Mesothelial cell of epicardium (in vitro differentiated cells): ENCODE measurements around the gene ARMC6. TPM values are rescaled to one million over a fixed set of nuclear protein-coding genes. Genes with fewer than 3 reads are reported as not detected.

ENCODE experiments used
- DNase-seq, 2 experiments: peaks; one replicate each; pipeline ENCODE4 v3.0.0; 2021; ENCODE audit warnings: low spot score in 2 of 2; ENCODE audit not compliant: unreplicated experiment in 2 of 2
- H3K27ac Mint-ChIP-seq: 2 replicates; pipeline ENCODE4 v1.8.0; 2021; ENCODE audit warnings: mixed read lengths
- H3K27me3 Mint-ChIP-seq: 2 replicates; pipeline ENCODE4 v1.8.0; 2021; ENCODE audit warnings: low read depth, mixed read lengths
- H3K36me3 Mint-ChIP-seq: 2 replicates; pipeline ENCODE4 v1.8.0; 2021; ENCODE audit warnings: mixed read lengths
- H3K4me1 Mint-ChIP-seq: 2 replicates; pipeline ENCODE4 v1.8.0; 2021; ENCODE audit warnings: mixed read lengths
- H3K4me3 Mint-ChIP-seq: 2 replicates; pipeline ENCODE4 v1.8.0; 2021; ENCODE audit warnings: mild to moderate bottlenecking, moderate library complexity, mixed read lengths
- H3K9me3 Mint-ChIP-seq: 2 replicates; pipeline ENCODE4 v1.8.0; 2021; ENCODE audit warnings: mixed read lengths
- CTCF ChIP-seq: fragments of 200-600 bp; sonication (generic); IDR thresholded peaks from one replicate; pipeline ENCODE4 v1.5.0; 2021; ENCODE audit warnings: antibody characterized with exemption; ENCODE audit not compliant: unreplicated experiment
- total RNA-seq: library from RNA; stranded (reverse); gene quantifications from 3 replicates; pipeline ENCODE4 v1.2.1, GENCODE V29; 2021

The ARMC6 gene
- total RNA-seq, 1 donor from 2014 or later = 25.8 TPM

- peaks cover 16% of the 10 kb centered on the region for H3K4me1 Mint-ChIP-seq
- H3K27ac Mint-ChIP-seq = peak overlapping the region; percentile 35
- H3K9me3 Mint-ChIP-seq = no peaks in the 10 kb centered on the region
- H3K27me3 Mint-ChIP-seq = no peaks in the 10 kb centered on the region
- no peak for DNase-seq
- TF ChIP-seq CTCF = no peak
- H3K4me3 Mint-ChIP-seq = peak overlapping the region; percentile 64
- H3K36me3 Mint-ChIP-seq = no peaks in the 10 kb centered on the region
These were observed 31.7 kb downstream of the ARMC6 start for GRCh38 chr19:19064811-19065745.

GRCh38 chr19:19067276-19068072 lies 34.1 kb downstream of the ARMC6 start:
- no peak overlapping the region for H3K4me3 Mint-ChIP-seq
- peaks cover 2% of the 10 kb centered on the region for H3K36me3 Mint-ChIP-seq
- H3K9me3 Mint-ChIP-seq = no peaks in the 10 kb centered on the region
- no peak for DNase-seq
- peaks cover 16% of the 10 kb centered on the region for H3K4me1 Mint-ChIP-seq
- H3K27ac Mint-ChIP-seq = no peak overlapping the region
- TF ChIP-seq CTCF = no peak
- H3K27me3 Mint-ChIP-seq = no peaks in the 10 kb centered on the region

- no peak for TF ChIP-seq CTCF
- peaks cover 12% of the 10 kb centered on the region for H3K4me1 Mint-ChIP-seq
- H3K27ac Mint-ChIP-seq = no peak overlapping the region
- no peaks in the 10 kb centered on the region for H3K27me3 Mint-ChIP-seq
- no peaks in the 10 kb centered on the region for H3K9me3 Mint-ChIP-seq
- H3K36me3 Mint-ChIP-seq = peaks cover 4% of the 10 kb centered on the region
- DNase-seq = no peak
- no peak overlapping the region for H3K4me3 Mint-ChIP-seq
These were observed 35.6 kb downstream of the ARMC6 start for GRCh38 chr19:19068659-19069654.

GRCh38 chr19:19071897-19072296 lies 38.5 kb downstream of the ARMC6 start:
- Mint-ChIP-seq H3K4me1 (peaks cover 1% of the 10 kb centered on the region), H3K27me3 (no peaks in the 10 kb centered on the region), H3K4me3 (no peak overlapping the region), H3K27ac (no peak overlapping the region), H3K36me3 (peaks cover 4% of the 10 kb centered on the region), H3K9me3 (no peaks in the 10 kb centered on the region)
- no peak for DNase-seq
- no peak for TF ChIP-seq CTCF
